ENCODE measurements around the gene IRF4.

Gene IRF4

GRCh38 chr6:399785-400534 lies 8.4 kb downstream of the IRF4 start:
- DNase-seq: no peak

GRCh38 chr6:400815-401214 lies 9.3 kb downstream of the IRF4 start:
- no peak for DNase-seq

GRCh38 chr6:401239-401993 lies 9.9 kb downstream of the IRF4 start:
- DNase-seq: no peak

GRCh38 chr6:401994-402640 lies 10.6 kb downstream of the IRF4 start:
- no peak for DNase-seq

- no peak for DNase-seq
Observed at GRCh38 chr6:402901-403658, 11.5 kb downstream of the IRF4 start.

GRCh38 chr6:403659-404655 lies 12.4 kb downstream of the IRF4 start:
- DNase-seq: no peak

GRCh38 chr6:404685-405423 lies 13.3 kb downstream of the IRF4 start:
- no peak for DNase-seq

- no peak for DNase-seq
Observed at GRCh38 chr6:408148-408547, 16.6 kb downstream of the IRF4 start.

GRCh38 chr6:408599-409102 lies 17.1 kb downstream of the IRF4 start:
- DNase-seq: peak; percentile 60

GRCh38 chr6:409370-409972 lies 17.9 kb downstream of the IRF4 start:
- no peak for DNase-seq

- no peak for DNase-seq
Observed at GRCh38 chr6:410555-411395, 19.2 kb downstream of the IRF4 start.

- DNase-seq: no peak
Observed at GRCh38 chr6:411402-412145, 20.0 kb downstream of the IRF4 start.

GRCh38 chr6:412146-412886 lies 20.8 kb downstream of the IRF4 start:
- no peak for DNase-seq

GRCh38 chr6:414447-414846 lies 22.9 kb downstream of the IRF4 start:
- DNase-seq: no peak

- no peak for DNase-seq
Observed at GRCh38 chr6:415087-415486, 23.5 kb downstream of the IRF4 start.

- no peak for DNase-seq
Observed at GRCh38 chr6:421211-421610, 29.7 kb downstream of the IRF4 start.

- DNase-seq: peak; percentile 9
Observed at GRCh38 chr6:422433-423054, 31.0 kb downstream of the IRF4 start.
